ENCODE measurements around the gene CHRNA3. TPM values are rescaled to one million over a fixed set of nuclear protein-coding genes. Genes with fewer than 3 reads are reported as not detected.

The CHRNA3 gene
- total RNA-seq, 1 experiment from 2014 or later = not detected

DNA sequence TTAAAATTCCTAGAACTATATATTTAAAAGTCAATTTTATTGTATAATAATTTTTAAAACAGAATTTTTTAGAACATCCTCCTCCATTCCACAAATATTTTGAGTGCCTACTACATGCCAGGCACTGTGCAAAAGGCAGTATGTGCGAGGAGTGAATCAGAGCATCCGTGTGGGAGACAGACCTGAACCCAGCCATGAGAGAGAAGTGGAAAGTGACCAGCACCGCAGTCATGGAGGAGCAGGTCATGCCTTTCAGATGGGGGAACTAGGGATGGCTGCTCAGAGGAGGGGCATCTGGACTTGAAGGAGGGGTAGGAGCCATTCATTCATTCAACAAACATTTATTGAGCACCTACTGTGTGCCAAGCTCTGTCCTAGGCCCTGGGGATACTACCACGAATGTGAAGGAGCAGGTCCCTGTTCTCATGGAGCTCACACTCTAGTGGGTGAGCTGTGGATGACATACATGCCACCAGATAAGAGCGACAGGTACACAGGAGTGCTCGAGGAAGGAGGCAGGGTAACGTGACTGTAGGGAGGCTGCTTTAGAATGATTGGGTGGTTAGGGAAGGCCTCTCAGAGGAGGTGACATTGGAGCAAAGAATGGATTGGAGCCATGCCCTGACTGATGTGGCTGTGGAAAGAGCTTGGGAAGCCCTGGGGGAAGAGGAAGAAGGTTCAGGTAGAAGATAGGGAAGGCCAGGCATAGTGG, 3.1 kb upstream of the CHRNA3 start:
- POLR2A ChIA-PET = no interaction called here
- Histone ChIP-seq H3K9me3 (ENCODE audit: control insufficient read depth in 1 of 2, insufficient read depth in 1 of 2, low read depth in 1 of 2, low read length in 2 of 2) (no peaks in the 10 kb centered on the region), H3K27me3 (ENCODE audit: insufficient read depth, low read length) (no peaks in the 10 kb centered on the region), H3K36me3 (ENCODE audit: control insufficient read depth in 1 of 2, insufficient read depth in 2 of 2, low read length in 2 of 2) (no peaks in the 10 kb centered on the region), H3K4me1 (ENCODE audit: control insufficient read depth in 1 of 2, insufficient read depth in 2 of 2, low read length in 2 of 2) (no peaks in the 10 kb centered on the region), H3K9ac (ENCODE audit: low read length) (no peak overlapping the region), H3K4me3 (replicated peaks in 1 of 2; ENCODE audit: low read depth in 1 of 2, low read length in 2 of 2) (no peak overlapping the region), H3K9me2 (ENCODE audit: insufficient read depth) (no peaks in the 10 kb centered on the region), H2AFZ (ENCODE audit: low read depth, low read length, poor library complexity, severe bottlenecking) (no peak overlapping the region), H3K79me2 (ENCODE audit: insufficient read depth, low read length) (no peaks in the 10 kb centered on the region), H3K4me2 (ENCODE audit: low read length) (no peak overlapping the region), H4K20me1 (ENCODE audit: insufficient read depth) (no peaks in the 10 kb centered on the region), H3K27ac (ENCODE audit: low read depth, low read length) (no peak overlapping the region)
- DNase-seq (ENCODE audit: low read depth, low spot score) = no peak
- no peak for TF ChIP-seq SIN3A (IDR thresholded peaks at IDR 0.05; ENCODE audit: low read depth)
- TF ChIP-seq, protein P1, sequence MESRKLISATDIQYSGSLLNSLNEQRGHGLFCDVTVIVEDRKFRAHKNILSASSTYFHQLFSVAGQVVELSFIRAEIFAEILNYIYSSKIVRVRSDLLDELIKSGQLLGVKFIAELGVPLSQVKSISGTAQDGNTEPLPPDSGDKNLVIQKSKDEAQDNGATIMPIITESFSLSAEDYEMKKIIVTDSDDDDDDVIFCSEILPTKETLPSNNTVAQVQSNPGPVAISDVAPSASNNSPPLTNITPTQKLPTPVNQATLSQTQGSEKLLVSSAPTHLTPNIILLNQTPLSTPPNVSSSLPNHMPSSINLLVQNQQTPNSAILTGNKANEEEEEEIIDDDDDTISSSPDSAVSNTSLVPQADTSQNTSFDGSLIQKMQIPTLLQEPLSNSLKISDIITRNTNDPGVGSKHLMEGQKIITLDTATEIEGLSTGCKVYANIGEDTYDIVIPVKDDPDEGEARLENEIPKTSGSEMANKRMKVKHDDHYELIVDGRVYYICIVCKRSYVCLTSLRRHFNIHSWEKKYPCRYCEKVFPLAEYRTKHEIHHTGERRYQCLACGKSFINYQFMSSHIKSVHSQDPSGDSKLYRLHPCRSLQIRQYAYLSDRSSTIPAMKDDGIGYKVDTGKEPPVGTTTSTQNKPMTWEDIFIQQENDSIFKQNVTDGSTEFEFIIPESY (IDR thresholded peaks at IDR 0.05; ENCODE audit: extremely low read depth, insufficient replicate concordance, low read length) = no peak
- intact Hi-C loops (cut with micrococcal nuclease) = no loop called here
- CTCF ChIA-PET = interaction anchor here (0.9 to 1.2 kb wide), 2 partner anchors 14 to 117 kb away, joined by 3 read pairs; no protein-coding TSS in a partner anchor
- ATAC-seq = no peak
- no TSS peak for BruUV-seq (replicated peaks)
- RAD21 ChIA-PET (ENCODE audit: low non-redundant PET in 1 of 2, low total read pairs in 2 of 2, uncharacterized antibody in 2 of 2, unreplicated experiment in 2 of 2) = no interaction called here

DNA sequence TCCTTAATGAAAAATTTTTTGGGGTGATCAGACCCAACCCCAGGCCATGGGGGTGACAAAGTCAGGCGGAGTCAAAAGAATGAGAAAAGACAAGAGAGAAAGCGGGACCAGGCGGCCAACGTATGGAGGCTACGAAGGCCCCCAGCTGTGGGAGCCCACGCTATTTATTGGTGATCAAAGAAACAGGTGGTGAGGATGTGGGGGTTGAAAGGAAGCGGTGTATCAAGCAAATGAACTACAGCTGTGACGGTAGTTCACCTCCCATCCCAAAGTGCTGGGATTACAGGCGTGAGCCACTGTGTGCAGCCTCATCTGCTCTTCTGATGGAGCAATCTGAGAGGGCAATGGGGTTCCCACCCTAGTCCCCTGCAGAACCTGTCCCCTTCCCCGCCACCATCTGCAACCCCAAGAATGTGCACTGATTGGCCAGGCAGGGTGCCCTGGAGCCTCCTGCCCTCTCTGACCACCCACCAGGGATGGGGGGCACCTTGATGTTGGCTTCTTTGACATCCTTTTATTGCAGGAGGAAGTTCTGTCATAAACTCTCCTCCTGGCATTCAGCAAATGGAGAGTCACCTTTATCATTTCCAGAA, 1.1 kb upstream of the CHRNA3 start:
- H3K9ac ChIP-seq (ENCODE audit: low read length) = no peak overlapping the region
- intact Hi-C loops (cut with micrococcal nuclease) = no loop called here
- H3K27me3 ChIP-seq (ENCODE audit: insufficient read depth, low read length) = no peaks in the 10 kb centered on the region
- no TSS peak for BruUV-seq (replicated peaks)
- CTCF ChIA-PET = no interaction called here
- ATAC-seq (no peak), DNase-seq (ENCODE audit: low read depth, low spot score) (no peak)
- TF ChIP-seq RAD21 (IDR thresholded peaks at IDR 0.05; ENCODE audit: low read depth) (no peak), TCF7L2 (IDR thresholded peaks at IDR 0.05; ENCODE audit: borderline replicate concordance, extremely low read depth, insufficient read depth, insufficient read length) (no peak), SIN3A (IDR thresholded peaks at IDR 0.05; ENCODE audit: low read depth) (no peak), JUND (IDR thresholded peaks at IDR 0.05) (no peak), ELF1 (IDR thresholded peaks at IDR 0.05; ENCODE audit: borderline replicate concordance, low read depth) (no peak)
- TF ChIP-seq, protein P2, sequence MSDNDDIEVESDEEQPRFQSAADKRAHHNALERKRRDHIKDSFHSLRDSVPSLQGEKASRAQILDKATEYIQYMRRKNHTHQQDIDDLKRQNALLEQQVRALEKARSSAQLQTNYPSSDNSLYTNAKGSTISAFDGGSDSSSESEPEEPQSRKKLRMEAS (IDR thresholded peaks at IDR 0.05) = no peak
- no peak overlapping the region for H3K4me2 ChIP-seq (ENCODE audit: low read length)
- RAD21 ChIA-PET (ENCODE audit: low non-redundant PET in 1 of 2, low total read pairs in 2 of 2, uncharacterized antibody in 2 of 2, unreplicated experiment in 2 of 2) = no interaction called here
- no peaks in the 10 kb centered on the region for H3K36me3 ChIP-seq (ENCODE audit: control insufficient read depth in 1 of 2, insufficient read depth in 2 of 2, low read length in 2 of 2)
- H3K27ac ChIP-seq (ENCODE audit: low read depth, low read length) = no peak overlapping the region
- POLR2A ChIA-PET = no interaction called here
- no peaks in the 10 kb centered on the region for H3K9me3 ChIP-seq (ENCODE audit: control insufficient read depth in 1 of 2, insufficient read depth in 1 of 2, low read depth in 1 of 2, low read length in 2 of 2)
- H2AFZ ChIP-seq (ENCODE audit: low read depth, low read length, poor library complexity, severe bottlenecking) = no peak overlapping the region
- no peaks in the 10 kb centered on the region for H3K79me2 ChIP-seq (ENCODE audit: insufficient read depth, low read length)
- no peaks in the 10 kb centered on the region for H4K20me1 ChIP-seq (ENCODE audit: insufficient read depth)
- no peak overlapping the region for H3K4me3 ChIP-seq (replicated peaks in 1 of 2; ENCODE audit: low read depth in 1 of 2, low read length in 2 of 2)
- H3K4me1 ChIP-seq (ENCODE audit: control insufficient read depth in 1 of 2, insufficient read depth in 2 of 2, low read length in 2 of 2) = peaks cover 0 to 4% of the 10 kb centered on the region in 2 experiments; a peak in 1 of 4 replicates
- H3K9me2 ChIP-seq (ENCODE audit: insufficient read depth) = no peaks in the 10 kb centered on the region

All from HCT116 (cell line).